ENCODE data around the gene MYO1D. TPM values are rescaled to one million over a fixed set of nuclear protein-coding genes. Genes with fewer than 3 reads are reported as not detected.

Gene MYO1D
- total and polyA plus RNA-seq, 8 donors: 22.0 to 92.8 (median 27.4) TPM

GRCh38 chr17:32549559-32549958 lies 327.4 kb downstream of the MYO1D start:
- H3K27ac ChIP-seq: no peak overlapping the region
- TF ChIP-seq, protein P1, sequence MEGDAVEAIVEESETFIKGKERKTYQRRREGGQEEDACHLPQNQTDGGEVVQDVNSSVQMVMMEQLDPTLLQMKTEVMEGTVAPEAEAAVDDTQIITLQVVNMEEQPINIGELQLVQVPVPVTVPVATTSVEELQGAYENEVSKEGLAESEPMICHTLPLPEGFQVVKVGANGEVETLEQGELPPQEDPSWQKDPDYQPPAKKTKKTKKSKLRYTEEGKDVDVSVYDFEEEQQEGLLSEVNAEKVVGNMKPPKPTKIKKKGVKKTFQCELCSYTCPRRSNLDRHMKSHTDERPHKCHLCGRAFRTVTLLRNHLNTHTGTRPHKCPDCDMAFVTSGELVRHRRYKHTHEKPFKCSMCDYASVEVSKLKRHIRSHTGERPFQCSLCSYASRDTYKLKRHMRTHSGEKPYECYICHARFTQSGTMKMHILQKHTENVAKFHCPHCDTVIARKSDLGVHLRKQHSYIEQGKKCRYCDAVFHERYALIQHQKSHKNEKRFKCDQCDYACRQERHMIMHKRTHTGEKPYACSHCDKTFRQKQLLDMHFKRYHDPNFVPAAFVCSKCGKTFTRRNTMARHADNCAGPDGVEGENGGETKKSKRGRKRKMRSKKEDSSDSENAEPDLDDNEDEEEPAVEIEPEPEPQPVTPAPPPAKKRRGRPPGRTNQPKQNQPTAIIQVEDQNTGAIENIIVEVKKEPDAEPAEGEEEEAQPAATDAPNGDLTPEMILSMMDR (IDR thresholded peaks at IDR 0.05): no peak
- no peaks in the 10 kb centered on the region for H3K27me3 ChIP-seq
- no peaks in the 10 kb centered on the region for H3K4me1 ChIP-seq
- intact Hi-C loops (cut with DNase I): no loop called here
- no peak for DNase-seq
- no peak overlapping the region for H3K4me3 ChIP-seq
- H3K9me3 ChIP-seq: no peaks in the 10 kb centered on the region
- ATAC-seq: no peak
- H3K36me3 ChIP-seq: no peaks in the 10 kb centered on the region

GRCh38 chr17:32546031-32546444 lies 330.9 kb downstream of the MYO1D start:
- intact Hi-C loops (cut with DNase I): no loop called here
- no peaks in the 10 kb centered on the region for H3K9me3 ChIP-seq
- no peaks in the 10 kb centered on the region for H3K4me1 ChIP-seq
- H3K36me3 ChIP-seq: no peaks in the 10 kb centered on the region
- TF ChIP-seq, protein P1 (IDR thresholded peaks at IDR 0.05): no peak
- no peaks in the 10 kb centered on the region for H3K27me3 ChIP-seq
- no peak for DNase-seq
- H3K27ac ChIP-seq: no peak overlapping the region
- no peak overlapping the region for H3K4me3 ChIP-seq
- no peak for ATAC-seq

- intact Hi-C loops (cut with DNase I): no loop called here
- H3K9me3 ChIP-seq: no peaks in the 10 kb centered on the region
- TF ChIP-seq, protein P1 (IDR thresholded peaks at IDR 0.05): no peak
- H3K36me3 ChIP-seq: no peaks in the 10 kb centered on the region
- no peaks in the 10 kb centered on the region for H3K4me1 ChIP-seq
- H3K27ac ChIP-seq: no peak overlapping the region
- DNase-seq: no peak
- H3K4me3 ChIP-seq: no peak overlapping the region
- no peak for ATAC-seq
- no peaks in the 10 kb centered on the region for H3K27me3 ChIP-seq
Measured at GRCh38 chr17:32542186-32542585, 334.7 kb downstream of the MYO1D start.

GRCh38 chr17:32541640-32542039 lies 335.3 kb downstream of the MYO1D start:
- intact Hi-C loops (cut with DNase I): no loop called here
- no peak overlapping the region for H3K27ac ChIP-seq
- TF ChIP-seq, protein P1 (IDR thresholded peaks at IDR 0.05): no peak

GRCh38 chr17:32536736-32537643 lies 339.9 kb downstream of the MYO1D start:
- DNase-seq (no peak), ATAC-seq (no peak)
- no peaks in the 10 kb centered on the region for H3K9me3 ChIP-seq
- no peak overlapping the region for H3K4me3 ChIP-seq
- intact Hi-C loops (cut with DNase I): no loop called here
- no peaks in the 10 kb centered on the region for H3K27me3 ChIP-seq
- H3K27ac ChIP-seq: no peak overlapping the region
- no peaks in the 10 kb centered on the region for H3K36me3 ChIP-seq
- no peaks in the 10 kb centered on the region for H3K4me1 ChIP-seq
- TF ChIP-seq, protein P1 (IDR thresholded peaks at IDR 0.05): no peak

More at GRCh38 chr17:32541640-32542039, 335.3 kb downstream of the MYO1D start:
- no peaks in the 10 kb centered on the region for H3K4me1 ChIP-seq
- no peak for ATAC-seq
- DNase-seq: no peak
- H3K4me3 ChIP-seq: no peak overlapping the region
- no peaks in the 10 kb centered on the region for H3K36me3 ChIP-seq
- no peaks in the 10 kb centered on the region for H3K9me3 ChIP-seq
- no peaks in the 10 kb centered on the region for H3K27me3 ChIP-seq
